ENCODE results near the gene ARL13A.
"Not testable (repeated sequence)": the region's sequence is repeated elsewhere in the genome, so short reads cannot be mapped to it uniquely, and the experiment has no call there.

The ARL13A gene

DNA sequence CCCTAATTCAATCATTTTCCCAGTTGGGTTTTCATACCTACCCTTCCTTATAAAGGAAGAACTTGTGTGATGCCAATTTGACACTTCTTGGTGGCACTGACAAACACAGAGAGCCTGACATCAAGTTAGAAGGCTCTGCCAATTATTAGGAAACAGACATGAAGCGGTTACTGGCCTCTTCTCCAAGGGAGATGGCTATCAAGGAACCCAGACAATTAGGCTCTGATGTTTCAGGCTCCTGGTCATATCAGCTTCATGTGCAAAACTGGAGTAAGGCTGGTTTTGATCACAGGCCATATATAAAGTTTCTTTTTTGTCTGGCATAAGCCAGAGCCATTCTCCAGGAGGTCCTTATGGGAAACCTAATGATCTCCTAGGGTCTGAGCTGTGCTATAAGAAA, 428 bp downstream of the ARL13A start:
- no peak overlapping the region for H3K4me3 ChIP-seq (ENCODE audit: control insufficient read depth, low read depth, low read length)
- no peak for TF ChIP-seq CTCF (conservative IDR thresholded peaks at IDR 0.05; ENCODE audit: control insufficient read depth, insufficient read depth, low read depth, low read length)
- no peak for DNase-seq (ENCODE audit: low read depth)

GRCh38 chrX:100973411-100973810, 3.9 kb downstream of the ARL13A start:
- peak; percentile 58 for DNase-seq (ENCODE audit: low read depth)
- H3K4me3 ChIP-seq (ENCODE audit: control insufficient read depth, low read depth, low read length): no peak overlapping the region
- no peak for TF ChIP-seq CTCF (conservative IDR thresholded peaks at IDR 0.05; ENCODE audit: control insufficient read depth, insufficient read depth, low read depth, low read length)

- TF ChIP-seq CTCF (conservative IDR thresholded peaks at IDR 0.05; ENCODE audit: control insufficient read depth, insufficient read depth, low read depth, low read length): no peak
- no peak overlapping the region for H3K4me3 ChIP-seq (ENCODE audit: control insufficient read depth, low read depth, low read length)
- DNase-seq (ENCODE audit: low read depth): peak; percentile 44
These were observed 5.7 kb downstream of the ARL13A start for GRCh38 chrX:100975212-100975611.

- no peak for DNase-seq (ENCODE audit: low read depth)
- H3K4me3 ChIP-seq (ENCODE audit: control insufficient read depth, low read depth, low read length): no peak overlapping the region
- no peak for TF ChIP-seq CTCF (conservative IDR thresholded peaks at IDR 0.05; ENCODE audit: control insufficient read depth, insufficient read depth, low read depth, low read length)
These were observed 6.7 kb downstream of the ARL13A start for GRCh38 chrX:100976211-100976610.

DNA sequence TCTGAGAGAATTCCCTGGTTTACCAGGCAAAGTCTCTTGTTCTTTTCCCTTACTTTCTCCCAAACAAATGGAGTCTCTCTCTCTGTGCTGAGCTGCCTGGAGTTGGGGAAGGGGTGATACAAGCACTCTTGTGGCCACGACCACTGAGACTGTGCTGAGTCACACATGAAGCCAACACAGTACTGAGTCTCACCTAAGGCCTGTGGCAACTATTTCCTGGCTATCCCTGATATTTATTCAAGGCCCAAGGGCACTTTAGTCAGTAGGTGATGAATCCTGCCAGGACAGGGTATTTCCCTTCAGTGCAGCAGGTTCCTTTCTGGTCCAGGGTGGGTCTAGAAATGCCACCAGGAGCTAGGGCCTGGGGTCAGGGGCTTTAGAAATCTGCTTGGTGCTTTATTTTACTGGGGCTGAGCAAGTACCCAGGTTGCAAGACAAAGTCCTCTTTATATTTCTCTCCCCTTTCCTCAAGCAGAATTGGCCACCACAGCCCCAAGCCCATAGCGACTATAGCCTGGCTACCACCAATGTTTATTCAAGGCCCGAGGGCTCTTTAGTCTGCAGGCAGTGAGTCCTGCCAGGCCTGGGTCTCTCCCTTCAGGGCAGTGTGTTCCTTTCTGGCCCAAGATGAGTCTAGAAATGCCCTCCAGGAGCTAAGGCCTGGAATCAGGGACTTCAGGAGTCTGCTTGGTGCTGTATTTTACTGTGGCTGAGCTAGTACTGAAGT, 10.5 kb downstream of the ARL13A start:
- TF ChIP-seq CTCF (conservative IDR thresholded peaks at IDR 0.05; ENCODE audit: control insufficient read depth, insufficient read depth, low read depth, low read length): no peak
- no peak for DNase-seq (ENCODE audit: low read depth)
- H3K4me3 ChIP-seq (ENCODE audit: control insufficient read depth, low read depth, low read length): no peak overlapping the region

GRCh38 chrX:100980608-100981497, 11.3 kb downstream of the ARL13A start:
- no peak for TF ChIP-seq CTCF (conservative IDR thresholded peaks at IDR 0.05; ENCODE audit: control insufficient read depth, insufficient read depth, low read depth, low read length)
- peak; percentile 87 for DNase-seq (ENCODE audit: low read depth)
- H3K4me3 ChIP-seq (ENCODE audit: control insufficient read depth, low read depth, low read length): no peak overlapping the region

DNA sequence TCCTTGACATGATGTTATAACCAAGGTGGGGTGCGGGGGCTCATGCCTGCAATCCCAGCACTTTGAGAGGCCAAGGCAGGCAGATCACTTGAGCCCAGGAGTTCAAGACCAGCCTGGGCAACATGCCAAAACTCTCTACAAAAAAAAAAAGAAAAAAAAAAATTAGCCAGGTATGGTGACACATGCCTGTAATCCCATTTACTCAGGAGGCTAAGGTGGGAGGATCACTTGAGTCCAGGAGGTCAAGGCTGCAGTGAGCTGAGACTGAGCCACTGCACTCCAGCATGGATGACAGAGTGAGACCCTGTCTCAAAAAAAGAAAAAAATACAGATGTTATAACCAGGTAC, 12.0 kb downstream of the ARL13A start:
- not testable (repeated sequence) for DNase-seq (ENCODE audit: low read depth); H3K4me3 ChIP-seq (ENCODE audit: control insufficient read depth, low read depth, low read length)

Data from fibroblast of mammary gland (primary cell).